Measurements from ENCODE around the gene UPB1. TPM values are rescaled to one million over a fixed set of nuclear protein-coding genes. Genes with fewer than 3 reads are reported as not detected.
A peak's percentile ranks its signal among the peaks of the same experiment; 100 is the strongest.

UPB1 gene
- total and polyA plus RNA-seq, 8 donors: 0.35 to 0.73 TPM; not detected in 6

GRCh38 chr22:24471570-24471969, 23.6 kb upstream of the UPB1 start:
- Histone ChIP-seq H3K4me1 (peaks cover 0 to 19% (median 9%) of the 10 kb centered on the region in 4 donors), H3K27ac (no peak overlapping the region), H3K27me3 (no peaks in the 10 kb centered on the region), H3K36me3 (no peaks in the 10 kb centered on the region), H3K9me3 (no peaks in the 10 kb centered on the region), H3K4me3 (no peak overlapping the region)
- intact Hi-C loops (cut with DNase I; ENCODE audit: low total_unique reads): no loop called here
- DNase-seq: peak in 1 of 2 donors; percentile 67
- 76 to 91% (median 78%) methylated on average over 4 of the region's 4 CpGs for WGBS, 5 donors
- TF ChIP-seq POLR2A (IDR thresholded peaks at IDR 0.05) (no peak), CTCF (IDR thresholded peaks at IDR 0.05) (no peak), POLR2AphosphoS5 (IDR thresholded peaks at IDR 0.05) (no peak), EP300 (IDR thresholded peaks at IDR 0.05) (no peak)

GRCh38 chr22:24473284-24473683, 21.8 kb upstream of the UPB1 start:
- Histone ChIP-seq H3K4me3 (no peak overlapping the region), H3K4me1 (peaks cover 0 to 12% (median 0%) of the 10 kb centered on the region in 4 donors), H3K36me3 (no peaks in the 10 kb centered on the region), H3K27ac (no peak overlapping the region), H3K27me3 (no peaks in the 10 kb centered on the region), H3K9me3 (no peaks in the 10 kb centered on the region)
- no peak for DNase-seq
- TF ChIP-seq POLR2A (IDR thresholded peaks at IDR 0.05) (no peak), EP300 (IDR thresholded peaks at IDR 0.05) (no peak), CTCF (IDR thresholded peaks at IDR 0.05) (no peak), POLR2AphosphoS5 (IDR thresholded peaks at IDR 0.05) (no peak)
- intact Hi-C loops (cut with DNase I; ENCODE audit: low total_unique reads): no loop called here

GRCh38 chr22:24474221-24474620, 20.9 kb upstream of the UPB1 start:
- no peaks in the 10 kb centered on the region for H3K27me3 ChIP-seq
- H3K9me3 ChIP-seq: no peaks in the 10 kb centered on the region
- H3K4me1 ChIP-seq: peaks cover 0 to 12% (median 0%) of the 10 kb centered on the region in 4 donors
- H3K36me3 ChIP-seq: no peaks in the 10 kb centered on the region
- intact Hi-C loops (cut with DNase I; ENCODE audit: low total_unique reads): no loop called here
- no peak for DNase-seq
- 33 to 46% (median 43%) methylated on average over 3 of the region's 3 CpGs for WGBS, 5 donors
- TF ChIP-seq EP300 (IDR thresholded peaks at IDR 0.05) (no peak), POLR2AphosphoS5 (IDR thresholded peaks at IDR 0.05) (no peak), POLR2A (IDR thresholded peaks at IDR 0.05) (no peak), CTCF (IDR thresholded peaks at IDR 0.05) (no peak)
- H3K27ac ChIP-seq: no peak overlapping the region
- no peak overlapping the region for H3K4me3 ChIP-seq

GRCh38 chr22:24474649-24475255, 20.4 kb upstream of the UPB1 start:
- Histone ChIP-seq H3K4me1 (peaks cover 0 to 12% (median 0%) of the 10 kb centered on the region in 4 donors), H3K4me3 (no peak overlapping the region), H3K27me3 (no peaks in the 10 kb centered on the region), H3K36me3 (no peaks in the 10 kb centered on the region), H3K9me3 (no peaks in the 10 kb centered on the region), H3K27ac (no peak overlapping the region)
- TF ChIP-seq CTCF (IDR thresholded peaks at IDR 0.05) (no peak), EP300 (IDR thresholded peaks at IDR 0.05) (no peak), POLR2AphosphoS5 (IDR thresholded peaks at IDR 0.05) (no peak), POLR2A (IDR thresholded peaks at IDR 0.05) (no peak)
- WGBS, 5 donors: 68 to 95% (median 78%) methylated on average over 5 of the region's 5 CpGs
- no peak for DNase-seq
- intact Hi-C loops (cut with DNase I; ENCODE audit: low total_unique reads): no loop called here
